H9 (cell line): ENCODE results near the gene DSP. TPM values are rescaled to one million over a fixed set of nuclear protein-coding genes. Genes with fewer than 3 reads are reported as not detected.

Experiments
- DNase-seq: peaks from one replicate; pipeline ENCODE4 v3.0.0-alpha.2; 2017
- H2AFZ ChIP-seq: one replicate; pipeline ENCODE4 v1.6.1; 2013; ENCODE audit warnings: mild to moderate bottlenecking, low read length, control low read depth, moderate library complexity
- H2AK5ac ChIP-seq: 2 replicates; pipeline ENCODE4 v1.6.1; 2013; ENCODE audit warnings: low read length, control low read depth, mixed read lengths; ENCODE audit not compliant: insufficient read length
- H2BK120ac ChIP-seq: one replicate; pipeline ENCODE4 v1.6.1; 2013; ENCODE audit warnings: low read depth, mild to moderate bottlenecking, low read length, control low read depth, inconsistent platforms; ENCODE audit not compliant: poor library complexity, severe bottlenecking
- H2BK12ac ChIP-seq: 2 replicates; pipeline ENCODE4 v1.6.1; 2013; ENCODE audit warnings: low read length, control low read depth, mixed read lengths, low read depth; ENCODE audit not compliant: insufficient read length
- H2BK15ac ChIP-seq: 2 replicates; pipeline ENCODE4 v1.6.1; 2013; ENCODE audit warnings: low read depth, low read length, control low read depth
- H2BK20ac ChIP-seq: one replicate; pipeline ENCODE4 v1.6.1; 2013; ENCODE audit warnings: low read depth, mild to moderate bottlenecking, low read length, control low read depth, inconsistent platforms; ENCODE audit not compliant: poor library complexity, severe bottlenecking
- H2BK5ac ChIP-seq: 2 replicates; pipeline ENCODE4 v1.6.1; 2013; ENCODE audit warnings: low read length, control low read depth, mixed read lengths; ENCODE audit not compliant: insufficient read length
- H3K14ac ChIP-seq: 2 replicates; pipeline ENCODE4 v1.6.1; 2013; ENCODE audit warnings: low read length, control low read depth; ENCODE audit not compliant: insufficient read depth
- H3K18ac ChIP-seq: 2 replicates; pipeline ENCODE4 v1.6.1; 2013; ENCODE audit warnings: low read depth, mild to moderate bottlenecking, mixed read lengths, low read length, control low read depth; ENCODE audit not compliant: insufficient read length
- H3K23ac ChIP-seq: 2 replicates; pipeline ENCODE4 v1.6.1; 2013; ENCODE audit warnings: low read length, control low read depth, mixed read lengths, low read depth; ENCODE audit not compliant: insufficient read length
- H3K23me2 ChIP-seq: 2 replicates; pipeline ENCODE4 v1.6.1; 2013; ENCODE audit warnings: low read depth, mild to moderate bottlenecking, mixed read lengths, low read length, control low read depth; ENCODE audit not compliant: insufficient read length, poor library complexity, severe bottlenecking
- H3K27ac ChIP-seq: 2 replicates; pipeline ENCODE4 v1.5.1; 2013; ENCODE audit warnings: low read length, control low read depth, mixed read lengths, low read depth; ENCODE audit not compliant: insufficient read length
- H3K27me3 ChIP-seq: 2 replicates; pipeline ENCODE4 v1.6.1; 2013; ENCODE audit warnings: low read length, control low read depth, inconsistent platforms; ENCODE audit not compliant: insufficient read depth
- H3K4ac ChIP-seq: 2 replicates; pipeline ENCODE4 v1.6.1; 2013; ENCODE audit warnings: low read depth, mild to moderate bottlenecking, control low read depth, inconsistent platforms, low read length, moderate library complexity
- H3K4me1 ChIP-seq: 2 replicates; pipeline ENCODE4 v1.6.1; 2013; ENCODE audit warnings: low read length, control low read depth, inconsistent platforms; ENCODE audit not compliant: insufficient read depth
- H3K4me2 ChIP-seq: 2 replicates; pipeline ENCODE4 v1.6.1; 2013; ENCODE audit warnings: low read length, control low read depth, mixed read lengths; ENCODE audit not compliant: insufficient read length, insufficient read depth
- H3K56ac ChIP-seq: 2 replicates; pipeline ENCODE4 v1.6.1; 2013; ENCODE audit warnings: low read depth, mild to moderate bottlenecking, mixed read lengths, low read length, control low read depth; ENCODE audit not compliant: insufficient read length
- H3K79me1 ChIP-seq: 2 replicates; pipeline ENCODE4 v1.6.1; 2013; ENCODE audit warnings: low read depth, mild to moderate bottlenecking, moderate library complexity, low read length, control low read depth, inconsistent platforms; ENCODE audit not compliant: insufficient read depth, poor library complexity, severe bottlenecking
- H3K79me2 ChIP-seq: 2 replicates; pipeline ENCODE4 v1.6.1; 2013; ENCODE audit warnings: low read length, control low read depth, inconsistent platforms; ENCODE audit not compliant: insufficient read depth
- H3K9ac ChIP-seq: 2 replicates; pipeline ENCODE4 v1.6.1; 2013; ENCODE audit warnings: low read length, control low read depth, mixed read lengths; ENCODE audit not compliant: insufficient read length; ENCODE audit errors: extremely low read depth
- H3K9me3 ChIP-seq: one replicate; pipeline ENCODE4 v1.6.1; 2013; ENCODE audit warnings: low read depth, low read length, inconsistent platforms; ENCODE audit not compliant: control insufficient read depth
- H3T11ph ChIP-seq: one replicate; pipeline ENCODE4 v1.6.1; 2013; ENCODE audit warnings: mild to moderate bottlenecking, low read length, control low read depth, inconsistent platforms
- H4K20me1 ChIP-seq: one replicate; pipeline ENCODE4 v1.6.1; 2013; ENCODE audit not compliant: control insufficient read depth, insufficient read length, insufficient read depth
- H4K5ac ChIP-seq: 2 replicates; pipeline ENCODE4 v1.6.1; 2013; ENCODE audit warnings: low read depth, mild to moderate bottlenecking, mixed read lengths, low read length, control low read depth; ENCODE audit not compliant: insufficient read length
- H4K8ac ChIP-seq: replicated peaks from 2 replicates; pipeline ENCODE4 v1.6.1; 2013; ENCODE audit warnings: low read length, control low read depth, mixed read lengths, low read depth; ENCODE audit not compliant: insufficient read length
- H4K91ac ChIP-seq: 2 replicates; pipeline ENCODE4 v1.6.1; 2013; ENCODE audit warnings: low read depth, mild to moderate bottlenecking, moderate library complexity, mixed read lengths, low read length, control low read depth; ENCODE audit not compliant: insufficient read length
- H3K27ac Mint-ChIP-seq, 3 experiments: 2 replicates in 2 of 3; 3 replicates in 1 of 3; pipeline ENCODE4 v1.8.0; 2020 to 2021; ENCODE audit warnings: mixed read lengths in 3 of 3, mild to moderate bottlenecking in 1 of 3, moderate library complexity in 1 of 3
- H3K27me3 Mint-ChIP-seq: 2 replicates; pipeline ENCODE4 v1.8.0; 2021; ENCODE audit warnings: low read depth, mild to moderate bottlenecking, moderate library complexity, mixed read lengths
- H3K36me3 Mint-ChIP-seq, 3 experiments: 2 replicates in 2 of 3; 3 replicates in 1 of 3; pipeline ENCODE4 v1.8.0; 2020 to 2021; ENCODE audit warnings: low read depth in 3 of 3, mixed read lengths in 3 of 3; ENCODE audit not compliant: insufficient read depth in 1 of 3
- H3K4me1 Mint-ChIP-seq, 2 experiments: 2 replicates each; pipeline ENCODE4 v1.8.0; 2020; ENCODE audit warnings: mixed read lengths in 2 of 2
- H3K4me3 Mint-ChIP-seq, 2 experiments: 2 replicates in 1 of 2; 3 replicates in 1 of 2; pipeline ENCODE4 v1.8.0; 2020 to 2021; ENCODE audit warnings: mild to moderate bottlenecking in 2 of 2, mixed read lengths in 2 of 2, moderate library complexity in 1 of 2
- H3K9me3 Mint-ChIP-seq, 2 experiments: 2 replicates in 1 of 2; 3 replicates in 1 of 2; pipeline ENCODE4 v1.8.0; 2020; ENCODE audit warnings: mild to moderate bottlenecking in 2 of 2, mixed read lengths in 2 of 2, moderate library complexity in 1 of 2
- CTCF ChIP-seq: fragments of 200-600 bp; sonication (generic); conservative IDR thresholded peaks from 3 replicates; pipeline ENCODE4 v1.8.0; 2021; ENCODE audit warnings: antibody characterized with exemption, mild to moderate bottlenecking
- WGBS: extraction: QIAGEN DNeasy Blood & Tissue Kit; methylation state at CpG from one replicate; pipeline ENCODE4 v1.1.7; 2013; ENCODE audit warnings: missing lambda C conversion rate, low lambda C conversion rate, mixed read lengths; ENCODE audit not compliant: insufficient read length; ENCODE audit errors: extremely low coverage; 5-methylcytosine and 5-hydroxymethylcytosine counted together
- total RNA-seq: library from RNA; stranded (reverse); gene quantifications from 2 replicates; pipeline ENCODE4 v1.2.1, GENCODE V29; 2021

The DSP gene
- total RNA-seq, 1 experiment from 2014 or later = 48.9 TPM

- no CpG with 5 or more reads among the region's 10 CpGs for WGBS
- H3K4me3 Mint-ChIP-seq = no peak overlapping the region; a peak in 1 of 5 replicates
- no peak overlapping the region for H3K9ac ChIP-seq
Measured at GRCh38 chr6:7505189-7505699, 36.2 kb upstream of the DSP start.

More at GRCh38 chr6:7505189-7505699, 36.2 kb upstream of the DSP start:
- H3K27ac ChIP-seq = peak overlapping the region; percentile 69
- no peak overlapping the region for H3T11ph ChIP-seq
- H3K9me3 Mint-ChIP-seq = no peaks in the 10 kb centered on the region
- H3K4me2 ChIP-seq = peak overlapping the region; percentile 14
- H2AK5ac ChIP-seq = no peak overlapping the region
- H2AFZ ChIP-seq = peak overlapping the region; percentile 34
- H4K8ac ChIP-seq = no peak overlapping the region
- no peak overlapping the region for H2BK5ac ChIP-seq
- H3K4me1 ChIP-seq = peaks cover 6% of the 10 kb centered on the region
- H3K79me2 ChIP-seq = no peaks in the 10 kb centered on the region
- H3K36me3 Mint-ChIP-seq = no peaks in the 10 kb centered on the region
- no peaks in the 10 kb centered on the region for H4K20me1 ChIP-seq
- no peak overlapping the region for H2BK120ac ChIP-seq
- H4K91ac ChIP-seq = no peak overlapping the region
- H3K27me3 ChIP-seq = no peaks in the 10 kb centered on the region
- H3K27ac Mint-ChIP-seq = peak overlapping the region in 2 of 3 experiments; percentile 44 to 91; a peak in 4 of 7 replicates
- no peak overlapping the region for H2BK20ac ChIP-seq
- no peak for TF ChIP-seq CTCF
- H2BK12ac ChIP-seq = no peak overlapping the region
- H3K4ac ChIP-seq = no peak overlapping the region
- DNase-seq = peak; percentile 92
- no peaks in the 10 kb centered on the region for H3K9me3 ChIP-seq
- H3K27me3 Mint-ChIP-seq = no peaks in the 10 kb centered on the region; the same call in 1 of the 2 replicates
- H4K5ac ChIP-seq = no peak overlapping the region
- H3K23me2 ChIP-seq = no peaks in the 10 kb centered on the region
- no peaks in the 10 kb centered on the region for H3K79me1 ChIP-seq
- H2BK15ac ChIP-seq = no peak overlapping the region
- H3K18ac ChIP-seq = no peak overlapping the region
- no peak overlapping the region for H3K14ac ChIP-seq
- no peak overlapping the region for H3K56ac ChIP-seq
- H3K23ac ChIP-seq = no peak overlapping the region
- peaks cover 20 to 25% of the 10 kb centered on the region in 2 experiments for H3K4me1 Mint-ChIP-seq
